ENCODE results near the gene VPS37C. TPM values are rescaled to one million over a fixed set of nuclear protein-coding genes. Genes with fewer than 3 reads are reported as not detected.
"Not testable (repeated sequence)": the region's sequence is repeated elsewhere in the genome, so short reads cannot be mapped to it uniquely, and the experiment has no call there.

Gene VPS37C
- polyA plus RNA-seq, 3 donors, result 14.0 to 17.0 (median 15.5) TPM

- no peak for DNase-seq (ENCODE audit: low read depth in 3 of 3, low spot score in 2 of 3)
These were observed 15.2 kb upstream of the VPS37C start for GRCh38 chr11:61176446-61176845.

GRCh38 chr11:61174949-61175348 lies 13.7 kb upstream of the VPS37C start:
- no peak for DNase-seq (ENCODE audit: low read depth in 3 of 3, low spot score in 2 of 3)

- no peak for DNase-seq (ENCODE audit: low read depth in 3 of 3, low spot score in 2 of 3)
These were observed 13.0 kb upstream of the VPS37C start for GRCh38 chr11:61174273-61174672.

- DNase-seq (ENCODE audit: low read depth in 3 of 3, low spot score in 2 of 3), result no peak
These were observed 12.2 kb upstream of the VPS37C start for GRCh38 chr11:61173456-61173855.

GRCh38 chr11:61172888-61173287 lies 11.7 kb upstream of the VPS37C start:
- no peak for DNase-seq (ENCODE audit: low read depth in 3 of 3, low spot score in 2 of 3)

- no peak for DNase-seq (ENCODE audit: low read depth in 3 of 3, low spot score in 2 of 3)
These were observed 11.1 kb upstream of the VPS37C start for GRCh38 chr11:61172356-61172755.

- no peak for DNase-seq (ENCODE audit: low read depth in 3 of 3, low spot score in 2 of 3)
These were observed 10.7 kb upstream of the VPS37C start for GRCh38 chr11:61171907-61172306.

- no peak for DNase-seq (ENCODE audit: low read depth in 3 of 3, low spot score in 2 of 3)
These were observed 9.3 kb upstream of the VPS37C start for GRCh38 chr11:61170566-61170965.

GRCh38 chr11:61168800-61169199 lies 7.6 kb upstream of the VPS37C start:
- DNase-seq (ENCODE audit: low read depth in 3 of 3, low spot score in 2 of 3), result no peak

- DNase-seq (ENCODE audit: low read depth in 3 of 3, low spot score in 2 of 3), result no peak
These were observed 6.9 kb upstream of the VPS37C start for GRCh38 chr11:61168042-61168688.

GRCh38 chr11:61166331-61166730 lies 5.1 kb upstream of the VPS37C start:
- not testable (repeated sequence) for DNase-seq (ENCODE audit: low read depth in 3 of 3, low spot score in 2 of 3)

GRCh38 chr11:61165785-61166184 lies 4.6 kb upstream of the VPS37C start:
- DNase-seq (ENCODE audit: low read depth in 3 of 3, low spot score in 2 of 3), result not testable (repeated sequence)

GRCh38 chr11:61164606-61165424 lies 3.6 kb upstream of the VPS37C start:
- no peak for DNase-seq (ENCODE audit: low read depth in 3 of 3, low spot score in 2 of 3)

GRCh38 chr11:61163714-61164605 lies 2.7 kb upstream of the VPS37C start:
- no peak for DNase-seq (ENCODE audit: low read depth in 3 of 3, low spot score in 2 of 3)

GRCh38 chr11:61163021-61163420 lies 1.8 kb upstream of the VPS37C start:
- no peak for DNase-seq (ENCODE audit: low read depth in 3 of 3, low spot score in 2 of 3)

- DNase-seq (ENCODE audit: low read depth in 3 of 3, low spot score in 2 of 3), result no peak
These were observed 1.1 kb upstream of the VPS37C start for GRCh38 chr11:61162092-61162941.

- no peak for DNase-seq (ENCODE audit: low read depth in 3 of 3, low spot score in 2 of 3)
These were observed 588 bp downstream of the VPS37C start for GRCh38 chr11:61160487-61161189.

- no peak for DNase-seq (ENCODE audit: low read depth in 3 of 3, low spot score in 2 of 3)
These were observed 2.4 kb downstream of the VPS37C start for GRCh38 chr11:61158691-61159381.

GRCh38 chr11:61157743-61158142 lies 3.5 kb downstream of the VPS37C start:
- DNase-seq (ENCODE audit: low read depth in 3 of 3, low spot score in 2 of 3), result no peak

Data from right renal cortex interstitium (tissue), 3 donors.